K562 (cell line): ENCODE results near the gene DEPDC1. TPM values are rescaled to one million over a fixed set of nuclear protein-coding genes. Genes with fewer than 3 reads are reported as not detected.

Experiments used
- ATAC-seq: fragments of 200-7000 bp; cut with Tn5 transposase; 3 replicates; pipeline ENCODE4 v1.9.1; 2020; ENCODE audit warnings: moderate library complexity
- BruUV-seq: library from RNA; stranded (reverse); fragments of 400-500 nt; replicated peaks from 2 replicates; lab custom pipeline; 2021; lab: Mats Ljungman, UMichigan
- CTCF ChIA-PET: fragments of 300-600 bp; formaldehyde crosslinking; extraction: SDS; loops from one replicate; lab custom pipeline; 2021; ENCODE audit warnings: low intra/inter-chr PET ratio; lab: Yijun Ruan, JAX
- POLR2A ChIA-PET: fragments of 300-600, 350-650 bp; sonication (Branson Sonifier 250); formaldehyde crosslinking; extraction: SDS; loops from one replicate; lab custom pipeline; 2021; ENCODE audit warnings: antibody characterized with exemption, inconsistent platforms; lab: Yijun Ruan, JAX
- DNase-seq, 4 experiments: peaks; one replicate each; pipeline versions ENCODE4 v3.0.0 to v3.0.0-alpha.2; 2011 to 2018; ENCODE audit warnings: low spot score in 3 of 4, mixed read lengths in 3 of 4; ENCODE audit errors: extremely low read depth in 1 of 4
- FAIRE-seq: peaks from 2 replicates; lab custom pipeline; 2011; peaks lifted over from hg19 to GRCh38; lab: Jason Lieb, UNC
- H2AFZ ChIP-seq: 2 replicates; pipeline ENCODE4 v1.6.0; 2011; ENCODE audit warnings: low read depth, low read length, control low read depth, inconsistent platforms
- H3K27ac ChIP-seq: fragments of 200-600 bp; 3 replicates; pipeline ENCODE4 v1.8.0; 2011; ENCODE audit warnings: low read depth, mild to moderate bottlenecking, control low read depth, inconsistent platforms, low read length, moderate library complexity, mixed read lengths; ENCODE audit errors: extremely low read depth
- H3K27me3 ChIP-seq, 2 experiments: fragments of 300-600 bp in 1 of 2; 2 replicates in 1 of 2; 3 replicates in 1 of 2; pipeline versions ENCODE4 v1.6.0 to v1.8.0; 2011; ENCODE audit warnings: inconsistent platforms in 2 of 2, low read length in 2 of 2, mild to moderate bottlenecking in 1 of 2, mixed read lengths in 1 of 2, moderate library complexity in 1 of 2; ENCODE audit not compliant: control insufficient read depth in 2 of 2, insufficient read depth in 2 of 2
- H3K36me3 ChIP-seq: fragments of 300-600 bp; 3 replicates; pipeline ENCODE4 v1.8.0; 2011; ENCODE audit warnings: mild to moderate bottlenecking, low read length, inconsistent platforms; ENCODE audit not compliant: control insufficient read depth, insufficient read depth
- H3K4me1 ChIP-seq, 2 experiments: fragments of 200-600 bp in 1 of 2; replicated peaks in 1 of 2; 2 replicates in 1 of 2; 3 replicates in 1 of 2; pipeline versions ENCODE4 v1.5.1 to v1.8.0; 2011; ENCODE audit warnings: inconsistent platforms in 2 of 2, low read length in 2 of 2, mild to moderate bottlenecking in 1 of 2, mixed read lengths in 1 of 2, moderate library complexity in 1 of 2; ENCODE audit not compliant: control insufficient read depth in 2 of 2, insufficient read depth in 2 of 2
- H3K4me2 ChIP-seq: 2 replicates; pipeline ENCODE4 v1.6.1; 2011; ENCODE audit warnings: low read length, control low read depth, inconsistent platforms, mixed read lengths; ENCODE audit not compliant: insufficient read depth
- H3K4me3 ChIP-seq: fragments of 200-600 bp; sonication (generic), shearing (Covaris generic); 2 replicates; pipeline ENCODE4 v1.5.1; 2016; ENCODE audit warnings: control low read depth, inconsistent platforms
- H3K79me2 ChIP-seq: fragments of 200-600 bp; 3 replicates; pipeline ENCODE4 v1.8.0; 2011; ENCODE audit warnings: low read length, inconsistent platforms; ENCODE audit not compliant: control insufficient read depth, insufficient read depth
- H3K9ac ChIP-seq, 2 experiments: 2 replicates each; pipeline versions ENCODE4 v1.6.0 to v1.6.1; 2011; ENCODE audit warnings: low read depth in 2 of 2, low read length in 2 of 2, control low read depth in 1 of 2, inconsistent platforms in 1 of 2, mild to moderate bottlenecking in 1 of 2, mixed read lengths in 1 of 2; ENCODE audit not compliant: insufficient read depth in 1 of 2
- H3K9me1 ChIP-seq: one replicate; pipeline ENCODE4 v1.6.0; 2011; ENCODE audit warnings: inconsistent platforms, mild to moderate bottlenecking, low read length, moderate library complexity; ENCODE audit not compliant: control insufficient read depth, insufficient read depth
- H3K9me3 ChIP-seq: replicated peaks from 2 replicates; pipeline ENCODE4 v1.5.1; 2011; ENCODE audit warnings: low read depth, low read length, inconsistent platforms; ENCODE audit not compliant: control insufficient read depth, insufficient read depth
- H4K20me1 ChIP-seq: replicated peaks from 2 replicates; pipeline ENCODE4 v1.6.1; 2011; ENCODE audit warnings: low read length, inconsistent platforms, mixed read lengths; ENCODE audit not compliant: control insufficient read depth, insufficient read depth
- CLOCK ChIP-seq: fragments of 250-450 bp; sonication (Bioruptor Pico); IDR thresholded peaks from 2 replicates; pipeline ENCODE4 v1.4.0; 2020; ENCODE audit warnings: mild to moderate bottlenecking, moderate library complexity, borderline replicate concordance
- EP400 ChIP-seq: fragments of 450-650 bp; IDR thresholded peaks from 2 replicates; pipeline ENCODE4 v1.6.1; 2017; ENCODE audit warnings: antibody characterized with exemption, mild to moderate bottlenecking, moderate library complexity
- LEF1 ChIP-seq: fragments of 450-650 bp; IDR thresholded peaks from 2 replicates; pipeline ENCODE4 v1.6.1; 2016; ENCODE audit warnings: mild to moderate bottlenecking
- MCM5 ChIP-seq: fragments of 450-650 bp; IDR thresholded peaks from 2 replicates; pipeline ENCODE4 v1.6.1; 2016; ENCODE audit warnings: low read depth
- MECOM ChIP-seq: fragments of 250-450 bp; sonication (Bioruptor Pico); IDR thresholded peaks from 2 replicates; pipeline ENCODE4 v1.8.0; 2022; ENCODE audit warnings: inconsistent platforms
- PRPF4 ChIP-seq: fragments of 200-400 bp; formaldehyde crosslinking; IDR thresholded peaks from one replicate; pipeline ENCODE4 v1.6.1; 2017; ENCODE audit warnings: low read length, low read depth, mild to moderate bottlenecking; ENCODE audit not compliant: insufficient read depth, poor library complexity, severe bottlenecking
- TCF7L2 ChIP-seq: fragments of 150-350 bp; IDR thresholded peaks from 2 replicates; pipeline ENCODE4 v1.6.1; 2016; ENCODE audit warnings: low read depth, mild to moderate bottlenecking, low read length, moderate library complexity
- TEAD1 ChIP-seq, 2 experiments: fragments of 450-650 bp in 1 of 2; sonication (generic) in 1 of 2; formaldehyde crosslinking; IDR thresholded peaks; 2 replicates each; pipeline versions ENCODE4 v1.4.0 to v1.8.0; 2020 to 2022; ENCODE audit warnings: mild to moderate bottlenecking in 2 of 2, missing genetic modification reagents in 1 of 2
- ZFP30 ChIP-seq: fragments of 250-450 bp; sonication (Bioruptor Pico); IDR thresholded peaks from 2 replicates; pipeline ENCODE4 v1.8.0; 2022; ENCODE audit warnings: moderate library complexity, mild to moderate bottlenecking, inconsistent platforms, borderline replicate concordance
- ZKSCAN8 ChIP-seq: fragments of 200-800 bp; sonication (Bioruptor generic); IDR thresholded peaks from 2 replicates; pipeline ENCODE4 v1.6.1; 2016; ENCODE audit warnings: missing genetic modification characterization, missing compliant biosample characterization
- ZNF407 ChIP-seq: fragments of 450-650 bp; IDR thresholded peaks from 2 replicates; pipeline ENCODE4 v1.6.1; 2016; ENCODE audit warnings: low read depth
- WGBS: fragments of 100-300 bp; shearing (Covaris generic); methylation state at CpG from one replicate; pipeline ENCODE4 v1.1.6; 2016; ENCODE audit warnings: low coverage, mixed read lengths; ENCODE audit not compliant: insufficient coverage; ENCODE audit errors: missing lambda C conversion rate; 5-methylcytosine and 5-hydroxymethylcytosine counted together
- in situ Hi-C: fragments of 300-500 bp; cut with MboI; formaldehyde crosslinking; loops from 4 replicates; pipeline ENCODE4 v1.15.0; 2018; ENCODE audit warnings: inconsistent platforms, mixed read lengths
- intact Hi-C: fragments of 100-400 bp; cut with micrococcal nuclease; formaldehyde crosslinking; loops from 2 replicates; pipeline ENCODE4 v1.14.2; 2022
- polyA plus RNA-seq, 8 experiments: library from polyadenylated mRNA; depleted of rRNA in 4 of 8; stranded (reverse) in 5 of 8; unstranded in 3 of 8; fragments of >200 nt; fragmentation: Nextera tagmentation in 2 of 8; fragmentation: Illumina TruSeq in 1 of 8; extraction: Ambion mirVana in 2 of 8; extraction: Trizol in 1 of 8; gene quantifications; 2 replicates each; pipeline versions ENCODE4 v1.2.1 to v1.2.3, GENCODE V29; 2011 to 2014; ENCODE audit warnings: inconsistent platforms in 1 of 8, missing spikeins in 1 of 8
- total RNA-seq, 7 experiments: library from RNA; depleted of rRNA in 6 of 7; stranded (reverse); fragments of >200 nt in 6 of 7; fragmentation: Illumina TruSeq in 2 of 7; extraction: Trizol in 2 of 7; gene quantifications; 2 replicates each; pipeline versions ENCODE4 v1.2.1 to v1.2.3, GENCODE V29; 2011 to 2021; ENCODE audit warnings: low replicate concordance in 1 of 7

Gene DEPDC1
- total and polyA plus RNA-seq, 9 of the 15 experiments (the other 6 are each of a cell fraction or from before 2014, with no cell fraction given) = 9.9 to 28.3 (median 17.8) TPM

GRCh38 chr1:68485431-68486022 is 11.4 kb downstream of the DEPDC1 start:
- Histone ChIP-seq H3K9me1 (no peaks in the 10 kb centered on the region), H3K27me3 (no peaks in the 10 kb centered on the region), H3K4me3 (no peak overlapping the region), H3K27ac (no peak overlapping the region), H3K79me2 (peaks cover 4% of the 10 kb centered on the region; the same call in 1 of the 3 replicates), H3K9ac (no peak overlapping the region), H3K4me2 (no peak overlapping the region), H3K36me3 (peaks cover 80% of the 10 kb centered on the region), H4K20me1 (no peaks in the 10 kb centered on the region), H3K4me1 (no peaks in the 10 kb centered on the region), H2AFZ (no peak overlapping the region), H3K9me3 (no peaks in the 10 kb centered on the region)
- POLR2A ChIA-PET = interaction anchor here (0.7 to 1.2 kb wide), 2 partner anchors 10 to 12 kb away, joined by 3 to 4 read pairs; partner anchors contain the start of gene DEPDC1
- FAIRE-seq (no peak), ATAC-seq (no peak), DNase-seq (no peak)
- WGBS = 79% methylated on average over 3 of the region's 3 CpGs
- BruUV-seq = no TSS peak
- intact Hi-C loops (no loop called here), in situ Hi-C loops (loop anchor here (25.0 kb wide), 1 partner anchor 1652 kb away; no protein-coding TSS in a partner anchor)
- CTCF ChIA-PET = no interaction called here
- TF ChIP-seq MCM5 (no peak), CLOCK (no peak), LEF1 (no peak), ZNF407 (no peak), EP400 (no peak), TEAD1 (CRISPR knock-in tag; IDR thresholded peaks at IDR 0.05) (no peak), TCF7L2 (no peak), ZFP30 (CRISPR knock-in tag) (no peak), MECOM (no peak), PRPF4 (no peak), ZKSCAN8 (CRISPR knock-in tag) (no peak)
